ENCODE data around the gene TXLNB.

DNA sequence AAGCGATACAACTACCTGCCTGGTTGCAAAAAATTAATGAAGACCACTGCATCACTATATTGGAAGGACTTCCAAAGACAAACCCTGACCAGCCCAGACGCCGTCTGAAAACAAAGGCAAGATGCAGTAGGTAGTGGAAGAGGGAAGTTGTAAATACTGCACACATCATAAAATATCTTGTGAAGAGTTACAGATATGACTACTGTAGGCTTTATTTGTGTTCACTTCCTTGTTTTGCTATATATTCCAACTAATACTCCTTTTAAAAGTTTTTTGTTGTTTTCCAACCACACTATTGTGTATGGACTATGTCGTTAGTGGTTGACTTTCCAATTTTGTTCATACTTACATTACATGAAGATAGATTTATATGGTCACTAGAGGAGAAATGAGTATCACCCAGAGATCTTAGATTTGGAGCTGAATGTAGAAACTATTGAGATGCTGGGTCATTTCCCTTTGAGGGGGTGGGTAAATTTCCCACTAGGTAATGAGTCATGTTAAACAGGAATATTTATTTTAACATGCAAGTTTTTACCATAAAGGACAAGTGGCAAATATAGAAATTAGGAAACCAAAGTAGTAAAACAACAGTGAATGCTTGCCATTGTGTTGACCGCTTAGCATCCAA, 16.6 kb upstream of the TXLNB start:
- TF ChIP-seq CTCF (conservative IDR thresholded peaks at IDR 0.05; ENCODE audit: low read depth, low read length) (no peak), EZH2 (IDR thresholded peaks at IDR 0.05; ENCODE audit: low read length, unreplicated experiment) (no peak)

All from PC-3 (cell line).